T-helper 2 cell treated with Interferon-gamma antibody and Interleukin-4, amounts not matched to agents 5 μg/mL and 100 μg/mL, for 36 hours (primary cell): ENCODE data around the gene LYPLA2.
"Not testable (repeated sequence)": the region's sequence is repeated elsewhere in the genome, so short reads cannot be mapped to it uniquely, and the experiment has no call there.

Source experiments
- DNase-seq: peaks from one replicate; pipeline ENCODE4 v3.0.0; 2021; ENCODE audit warnings: low spot score
- H3K27ac Mint-ChIP-seq: one replicate; pipeline ENCODE4 v1.8.0; 2021; ENCODE audit warnings: mild to moderate bottlenecking, mixed read lengths
- H3K27me3 Mint-ChIP-seq: one replicate; pipeline ENCODE4 v1.8.0; 2021; ENCODE audit warnings: low read depth, mixed read lengths
- H3K36me3 Mint-ChIP-seq: one replicate; pipeline ENCODE4 v1.8.0; 2021; ENCODE audit warnings: low read depth, mixed read lengths
- H3K4me1 Mint-ChIP-seq: one replicate; pipeline ENCODE4 v1.8.0; 2021; ENCODE audit warnings: low read depth, mixed read lengths
- H3K4me3 Mint-ChIP-seq: one replicate; pipeline ENCODE4 v1.8.0; 2022; ENCODE audit warnings: mild to moderate bottlenecking, moderate library complexity, mixed read lengths
- H3K9me3 Mint-ChIP-seq: one replicate; pipeline ENCODE4 v1.8.0; 2021; ENCODE audit warnings: mixed read lengths

The LYPLA2 gene

GRCh38 chr1:23768733-23769132, 22.2 kb upstream of the LYPLA2 start:
- Mint-ChIP-seq H3K27ac (no peak overlapping the region), H3K4me3 (no peak overlapping the region), H3K9me3 (no peaks in the 10 kb centered on the region), H3K4me1 (peaks cover 2% of the 10 kb centered on the region), H3K36me3 (peaks cover 4% of the 10 kb centered on the region), H3K27me3 (no peaks in the 10 kb centered on the region)
- DNase-seq = no peak

DNA sequence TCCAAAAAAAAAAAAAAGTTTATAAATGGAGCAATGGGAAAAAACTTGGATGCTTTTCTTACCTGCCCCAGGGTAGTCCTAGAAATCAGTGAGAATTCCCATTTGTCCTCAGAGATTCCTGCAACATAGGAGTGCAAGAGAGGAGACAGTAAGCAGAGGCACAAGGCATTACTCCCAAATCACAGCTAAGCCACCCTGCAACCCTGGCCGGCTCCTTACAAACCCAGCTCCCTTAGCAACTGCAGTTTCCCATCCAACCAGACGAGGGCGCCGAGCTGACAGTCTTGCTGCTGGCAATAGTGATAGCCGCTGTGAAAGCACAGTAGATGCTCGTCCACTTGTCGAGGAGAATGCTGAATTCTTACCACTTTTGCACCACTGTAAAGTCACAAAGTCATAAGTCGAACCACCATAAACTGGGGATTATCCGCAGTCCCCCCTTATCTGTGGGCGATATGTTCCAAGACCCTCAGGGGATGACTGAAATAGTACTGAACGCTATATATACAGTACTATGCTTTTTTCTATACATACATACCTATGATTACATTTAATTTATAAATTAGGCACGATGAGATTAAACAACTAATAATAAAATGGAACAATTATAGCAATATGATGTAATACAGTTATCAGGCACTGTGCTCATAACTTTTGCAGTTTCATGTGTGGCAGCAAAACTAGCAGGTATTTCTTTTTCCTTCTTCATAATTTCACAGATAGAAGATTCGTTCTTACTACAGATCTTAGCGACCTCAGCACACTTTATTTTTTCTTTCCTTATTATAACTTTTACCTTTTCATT, 18.7 kb upstream of the LYPLA2 start:
- Mint-ChIP-seq H3K9me3 (no peaks in the 10 kb centered on the region), H3K4me3 (no peak overlapping the region), H3K27me3 (no peaks in the 10 kb centered on the region), H3K4me1 (peaks cover 6% of the 10 kb centered on the region), H3K27ac (no peak overlapping the region), H3K36me3 (no peaks in the 10 kb centered on the region)
- peak; percentile 77 for DNase-seq

GRCh38 chr1:23772854-23773242, 18.1 kb upstream of the LYPLA2 start:
- no peak for DNase-seq
- peaks cover 6% of the 10 kb centered on the region for H3K4me1 Mint-ChIP-seq
- H3K27me3 Mint-ChIP-seq = no peaks in the 10 kb centered on the region
- H3K4me3 Mint-ChIP-seq = no peak overlapping the region
- H3K9me3 Mint-ChIP-seq = no peaks in the 10 kb centered on the region
- H3K36me3 Mint-ChIP-seq = no peaks in the 10 kb centered on the region
- H3K27ac Mint-ChIP-seq = no peak overlapping the region

DNA sequence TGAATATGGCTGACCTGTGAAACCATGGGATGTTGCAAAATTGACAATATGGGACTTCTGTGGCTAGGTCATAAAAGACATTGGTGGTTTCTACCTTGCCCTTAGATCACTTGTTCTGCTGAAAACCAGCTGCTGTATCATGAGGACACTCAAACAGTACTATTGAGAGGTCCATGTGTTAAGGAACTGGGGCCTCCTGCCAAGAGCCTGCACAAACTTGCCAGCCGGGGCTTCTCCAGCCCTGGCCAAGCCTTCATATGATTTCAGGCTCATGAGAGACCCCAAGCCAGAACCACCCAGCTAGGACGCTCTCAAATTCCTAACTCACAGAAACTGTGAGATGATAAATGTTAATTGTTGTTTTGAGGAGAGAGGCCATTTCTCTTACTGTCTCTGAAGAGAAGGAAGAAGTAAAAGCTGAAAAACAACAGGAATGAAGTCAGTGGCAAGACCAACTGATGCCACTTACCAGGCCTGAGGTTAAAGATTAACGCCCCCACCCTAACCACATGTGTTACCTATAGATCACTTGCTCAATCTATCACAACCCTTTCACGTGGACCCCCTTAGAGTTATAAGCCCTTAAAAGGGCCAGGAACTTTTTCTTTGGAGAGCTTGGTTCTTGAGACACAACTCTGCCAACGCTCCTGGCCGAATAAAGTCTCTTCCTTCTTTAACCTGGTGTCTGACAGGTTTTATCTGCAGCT, 16.6 kb upstream of the LYPLA2 start:
- H3K36me3 Mint-ChIP-seq = no peaks in the 10 kb centered on the region
- no peaks in the 10 kb centered on the region for H3K27me3 Mint-ChIP-seq
- no peaks in the 10 kb centered on the region for H3K9me3 Mint-ChIP-seq
- H3K4me1 Mint-ChIP-seq = peaks cover 9% of the 10 kb centered on the region
- DNase-seq = no peak
- no peak overlapping the region for H3K4me3 Mint-ChIP-seq
- H3K27ac Mint-ChIP-seq = no peak overlapping the region

GRCh38 chr1:23776217-23776616, 14.7 kb upstream of the LYPLA2 start:
- H3K36me3 Mint-ChIP-seq = peaks cover 8% of the 10 kb centered on the region
- H3K27ac Mint-ChIP-seq = no peak overlapping the region
- H3K9me3 Mint-ChIP-seq = no peaks in the 10 kb centered on the region
- peak overlapping the region; percentile 12 for H3K4me3 Mint-ChIP-seq
- no peak for DNase-seq
- peaks cover 18% of the 10 kb centered on the region for H3K4me1 Mint-ChIP-seq
- no peaks in the 10 kb centered on the region for H3K27me3 Mint-ChIP-seq

DNA sequence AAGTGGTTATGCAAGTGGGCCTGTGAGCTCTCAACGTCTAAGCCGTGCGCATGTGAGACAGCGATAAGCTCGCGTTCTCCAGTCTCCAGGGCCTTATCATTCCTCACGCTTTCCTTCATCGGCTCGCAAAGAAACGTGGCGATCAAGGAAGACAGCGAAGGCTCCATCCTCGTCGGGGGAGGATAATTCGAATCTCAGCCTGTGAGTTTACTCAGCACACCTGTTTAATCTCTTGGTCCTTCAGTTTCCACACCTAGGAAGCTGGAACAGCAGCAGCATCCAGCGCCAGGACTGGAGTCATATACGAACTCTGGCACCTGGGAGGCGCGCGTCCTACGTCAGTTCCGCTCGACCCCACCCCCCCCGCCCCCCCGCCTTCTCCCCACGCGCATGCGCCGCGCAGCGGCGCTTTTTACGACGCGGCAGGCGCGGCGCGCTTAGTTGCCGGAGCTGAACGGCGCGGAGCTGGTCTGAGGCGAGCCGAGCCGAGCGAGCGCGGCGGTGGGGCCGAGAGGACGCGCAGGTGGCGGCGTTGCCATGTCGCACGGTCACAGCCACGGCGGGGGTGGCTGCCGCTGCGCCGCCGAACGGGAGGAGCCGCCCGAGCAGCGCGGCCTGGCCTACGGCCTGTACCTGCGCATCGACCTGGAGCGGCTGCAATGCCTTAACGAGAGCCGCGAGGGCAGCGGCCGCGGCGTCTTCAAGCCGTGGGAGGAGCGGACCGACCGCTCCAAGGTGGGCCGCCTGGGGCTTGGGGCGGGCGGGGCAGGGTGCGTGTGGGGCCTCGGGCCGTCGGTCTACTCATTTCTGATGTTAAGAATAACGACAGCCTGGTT, 12.7 kb upstream of the LYPLA2 start, which contains the start of gene PITHD1:
PITHD1 (plus strand) TSS at position 440 of the 836 bp plus-strand sequence; CDS start at position 538, 98 bp downstream.
- H3K36me3 Mint-ChIP-seq = peaks cover 8% of the 10 kb centered on the region
- peak; percentile 82 for DNase-seq
- H3K27ac Mint-ChIP-seq = peak within 1 kb of the TSS; percentile 88
- H3K4me1 Mint-ChIP-seq = peaks cover 16% of the 10 kb centered on the region
- H3K9me3 Mint-ChIP-seq = no peaks in the 10 kb centered on the region
- H3K4me3 Mint-ChIP-seq = peak within 1 kb of the TSS; percentile 91
- H3K27me3 Mint-ChIP-seq = no peaks in the 10 kb centered on the region

GRCh38 chr1:23779826-23780371, 11.0 kb upstream of the LYPLA2 start:
- Mint-ChIP-seq H3K27ac (peak overlapping the region; percentile 80), H3K27me3 (no peaks in the 10 kb centered on the region), H3K4me1 (peaks cover 14% of the 10 kb centered on the region), H3K36me3 (peaks cover 17% of the 10 kb centered on the region), H3K4me3 (peak overlapping the region; percentile 91), H3K9me3 (no peaks in the 10 kb centered on the region)
- DNase-seq = no peak

GRCh38 chr1:23783141-23783540, 7.8 kb upstream of the LYPLA2 start:
- not testable (repeated sequence) for H3K27me3 Mint-ChIP-seq, DNase-seq, H3K9me3 Mint-ChIP-seq, H3K27ac Mint-ChIP-seq, H3K4me3 Mint-ChIP-seq
- Mint-ChIP-seq H3K36me3 (peaks cover 46% of the 10 kb centered on the region), H3K4me1 (peaks cover 12% of the 10 kb centered on the region)

- no peak for DNase-seq
- no peak overlapping the region for H3K4me3 Mint-ChIP-seq
- H3K4me1 Mint-ChIP-seq = peaks cover 5% of the 10 kb centered on the region
- no peaks in the 10 kb centered on the region for H3K9me3 Mint-ChIP-seq
- peaks cover 51% of the 10 kb centered on the region for H3K36me3 Mint-ChIP-seq
- H3K27ac Mint-ChIP-seq = no peak overlapping the region
- no peaks in the 10 kb centered on the region for H3K27me3 Mint-ChIP-seq
Measured at GRCh38 chr1:23784846-23785245, 6.1 kb upstream of the LYPLA2 start.

- Mint-ChIP-seq H3K27ac (no peak overlapping the region), H3K4me3 (no peak overlapping the region), H3K4me1 (peaks cover 12% of the 10 kb centered on the region), H3K9me3 (no peaks in the 10 kb centered on the region), H3K36me3 (peaks cover 51% of the 10 kb centered on the region), H3K27me3 (no peaks in the 10 kb centered on the region)
- DNase-seq = no peak
Measured at GRCh38 chr1:23787701-23788100, 3.2 kb upstream of the LYPLA2 start.

- no peak for DNase-seq
- no peaks in the 10 kb centered on the region for H3K27me3 Mint-ChIP-seq
- H3K27ac Mint-ChIP-seq = no peak overlapping the region
- H3K4me3 Mint-ChIP-seq = peak overlapping the region; percentile 36
- peaks cover 12% of the 10 kb centered on the region for H3K4me1 Mint-ChIP-seq
- H3K36me3 Mint-ChIP-seq = peaks cover 52% of the 10 kb centered on the region
- no peaks in the 10 kb centered on the region for H3K9me3 Mint-ChIP-seq
Measured at GRCh38 chr1:23788695-23789094, 2.2 kb upstream of the LYPLA2 start.

- DNase-seq = no peak
- Mint-ChIP-seq H3K27me3 (no peaks in the 10 kb centered on the region), H3K4me3 (peak overlapping the region; percentile 92), H3K9me3 (no peaks in the 10 kb centered on the region), H3K27ac (peak overlapping the region; percentile 95), H3K36me3 (peaks cover 36% of the 10 kb centered on the region), H3K4me1 (peaks cover 12% of the 10 kb centered on the region)
Measured at GRCh38 chr1:23791516-23792047, 637 bp downstream of the LYPLA2 start.

- H3K27ac Mint-ChIP-seq = peak overlapping the region; percentile 95
- no peaks in the 10 kb centered on the region for H3K27me3 Mint-ChIP-seq
- H3K36me3 Mint-ChIP-seq = peaks cover 30% of the 10 kb centered on the region
- peak overlapping the region; percentile 92 for H3K4me3 Mint-ChIP-seq
- H3K4me1 Mint-ChIP-seq = peaks cover 12% of the 10 kb centered on the region
- H3K9me3 Mint-ChIP-seq = no peaks in the 10 kb centered on the region
- no peak for DNase-seq
Measured at GRCh38 chr1:23792151-23792945, 1.4 kb downstream of the LYPLA2 start.
